B cell (primary cell): Measurements from ENCODE around the gene MRPL54.

Experiments
- EZH2 ChIP-seq: IDR thresholded peaks from 2 replicates; pipeline ENCODE4 v1.6.1; 2012; ENCODE audit warnings: borderline replicate concordance, low read depth, mild to moderate bottlenecking, moderate library complexity, low read length; ENCODE audit not compliant: insufficient read depth, poor library complexity, severe bottlenecking
- TF ChIP-seq, protein P1 (sequence below): fragments of 200-600 bp; IDR thresholded peaks from one replicate; pipeline ENCODE4 v1.8.0; 2022; ENCODE audit warnings: antibody characterized with exemption, mild to moderate bottlenecking

- TF ChIP-seq, protein P1, sequence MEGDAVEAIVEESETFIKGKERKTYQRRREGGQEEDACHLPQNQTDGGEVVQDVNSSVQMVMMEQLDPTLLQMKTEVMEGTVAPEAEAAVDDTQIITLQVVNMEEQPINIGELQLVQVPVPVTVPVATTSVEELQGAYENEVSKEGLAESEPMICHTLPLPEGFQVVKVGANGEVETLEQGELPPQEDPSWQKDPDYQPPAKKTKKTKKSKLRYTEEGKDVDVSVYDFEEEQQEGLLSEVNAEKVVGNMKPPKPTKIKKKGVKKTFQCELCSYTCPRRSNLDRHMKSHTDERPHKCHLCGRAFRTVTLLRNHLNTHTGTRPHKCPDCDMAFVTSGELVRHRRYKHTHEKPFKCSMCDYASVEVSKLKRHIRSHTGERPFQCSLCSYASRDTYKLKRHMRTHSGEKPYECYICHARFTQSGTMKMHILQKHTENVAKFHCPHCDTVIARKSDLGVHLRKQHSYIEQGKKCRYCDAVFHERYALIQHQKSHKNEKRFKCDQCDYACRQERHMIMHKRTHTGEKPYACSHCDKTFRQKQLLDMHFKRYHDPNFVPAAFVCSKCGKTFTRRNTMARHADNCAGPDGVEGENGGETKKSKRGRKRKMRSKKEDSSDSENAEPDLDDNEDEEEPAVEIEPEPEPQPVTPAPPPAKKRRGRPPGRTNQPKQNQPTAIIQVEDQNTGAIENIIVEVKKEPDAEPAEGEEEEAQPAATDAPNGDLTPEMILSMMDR = no peak
- TF ChIP-seq EZH2 = no peak
These were observed 42.0 kb upstream of the MRPL54 start for GRCh38 chr19:3720349-3720917.
